Kidney (tissue), 14 donors: ENCODE results near the gene PGA5. TPM values are rescaled to one million over a fixed set of nuclear protein-coding genes. Genes with fewer than 3 reads are reported as not detected.

Source experiments
- DNase-seq, 5 donors: peaks; one replicate each; pipeline ENCODE4 v3.0.0-alpha.2; 2013 to 2020
- FAIRE-seq: peaks from 2 replicates; lab custom pipeline; 2012; peaks lifted over from hg19 to GRCh38; lab: Jason Lieb, UNC
- H3K27ac ChIP-seq, 2 donors: one replicate each; pipeline ENCODE4 v1.7.0; 2013; ENCODE audit warnings: low read depth in 2 of 2, low read length in 2 of 2, inconsistent platforms in 1 of 2
- H3K27me3 ChIP-seq: one replicate; pipeline ENCODE4 v1.7.1; 2013; ENCODE audit warnings: low read length, inconsistent platforms; ENCODE audit not compliant: control insufficient read depth, insufficient read depth
- H3K36me3 ChIP-seq, 3 donors: one replicate each; pipeline versions ENCODE4 v1.7.0 to v1.7.1; 2013; ENCODE audit warnings: low read length in 3 of 3, control low read depth in 1 of 3, inconsistent platforms in 1 of 3; ENCODE audit not compliant: insufficient read depth in 3 of 3, control insufficient read depth in 2 of 3
- H3K4me1 ChIP-seq, 3 donors: one replicate each; pipeline versions ENCODE4 v1.7.0 to v1.7.1; 2013; ENCODE audit warnings: low read length in 3 of 3, inconsistent platforms in 1 of 3, low read depth in 1 of 3; ENCODE audit not compliant: control insufficient read depth in 2 of 3, insufficient read depth in 2 of 3
- H3K4me3 ChIP-seq, 3 donors: one replicate each; pipeline versions ENCODE4 v1.7.0 to v1.8.1; 2013; ENCODE audit warnings: low read length in 3 of 3, control low read depth in 1 of 3, inconsistent platforms in 1 of 3
- H3K9ac ChIP-seq, 3 donors: one replicate each; pipeline versions ENCODE4 v1.7.0 to v1.7.1; 2013; ENCODE audit warnings: low read length in 3 of 3, control low read depth in 1 of 3, inconsistent platforms in 1 of 3
- H3K9me3 ChIP-seq, 3 donors: one replicate each; pipeline versions ENCODE4 v1.7.0 to v1.7.1; 2013; ENCODE audit warnings: low read length in 3 of 3, control low read depth in 1 of 3, inconsistent platforms in 1 of 3; ENCODE audit not compliant: control insufficient read depth in 2 of 3, insufficient read depth in 1 of 3
- CTCF ChIP-seq: IDR thresholded peaks from 3 replicates; pipeline ENCODE4 v1.5.1; 2012; ENCODE audit warnings: mild to moderate bottlenecking, moderate library complexity, borderline replicate concordance; ENCODE audit not compliant: insufficient read depth; ENCODE audit errors: extremely low read depth
- intact Hi-C: fragments of 100-400 bp; cut with DNase I; formaldehyde crosslinking; loops from one replicate; pipeline ENCODE4 v1.11.1; 2022
- polyA plus RNA-seq: library from polyadenylated mRNA; stranded (reverse); fragments of 350-450 nt; fragmentation: Illumina TruSeq; extraction: RNeasy Lipid Tissue Mini Kit (QIAGEN cat#74804); gene quantifications from one replicate; pipeline ENCODE4 v1.2.3, GENCODE V29; 2014; ENCODE audit warnings: low read depth, low replicate concordance; ENCODE audit not compliant: insufficient read depth
- total RNA-seq: library from RNA; stranded (reverse); fragmentation: NEBNext Ultra II Directional; extraction: Animal tissue kit (Norgen Biotek cat#: 25700); gene quantifications from one replicate; pipeline ENCODE4 v1.2.1, GENCODE V29; 2021
- donor health status: control.
- donor health status: control.
- donor health status: control.
- donor health status: control.
- donor health status: control.
- donor health status: DM: yes; HTN: yes; CAD: no.
- donor health status: Normal renal cell carcinoma (clear cell type).

PGA5 gene
- total and polyA plus RNA-seq, 2 donors from 2014 or later: 0.35 TPM; not detected in 1

GRCh38 chr11:61283613-61284012, 42.6 kb downstream of the PGA5 start:
- Histone ChIP-seq H3K4me1 (peaks cover 0 to 4% (median 0%) of the 10 kb centered on the region in 3 donors), H3K9me3 (no peaks in the 10 kb centered on the region), H3K27me3 (no peaks in the 10 kb centered on the region), H3K27ac (no peak overlapping the region), H3K36me3 (no peaks in the 10 kb centered on the region), H3K9ac (no peak overlapping the region), H3K4me3 (no peak overlapping the region)
- FAIRE-seq (no peak), DNase-seq (no peak)
- TF ChIP-seq CTCF: no peak
- intact Hi-C loops: no loop called here

- H3K9ac ChIP-seq: no peak overlapping the region
- H3K9me3 ChIP-seq: no peaks in the 10 kb centered on the region
- no peak overlapping the region for H3K4me3 ChIP-seq
- H3K27ac ChIP-seq: no peak overlapping the region
- DNase-seq: no peak
- H3K4me1 ChIP-seq: peaks cover 0 to 4% (median 0%) of the 10 kb centered on the region in 3 donors
- FAIRE-seq: no peak
- no peaks in the 10 kb centered on the region for H3K36me3 ChIP-seq
- TF ChIP-seq CTCF: no peak
- intact Hi-C loops: no loop called here
- no peaks in the 10 kb centered on the region for H3K27me3 ChIP-seq
These were observed 46.5 kb downstream of the PGA5 start for GRCh38 chr11:61287338-61287977.

GRCh38 chr11:61290905-61291690, 50.1 kb downstream of the PGA5 start:
- intact Hi-C loops: no loop called here
- Histone ChIP-seq H3K9me3 (no peaks in the 10 kb centered on the region), H3K9ac (no peak overlapping the region), H3K4me3 (no peak overlapping the region), H3K27me3 (no peaks in the 10 kb centered on the region), H3K36me3 (no peaks in the 10 kb centered on the region), H3K4me1 (peaks cover 0 to 12% (median 0%) of the 10 kb centered on the region in 3 donors), H3K27ac (no peak overlapping the region)
- DNase-seq (no peak), FAIRE-seq (no peak)
- TF ChIP-seq CTCF: no peak
